ENCODE results near the gene PIAS4. TPM values are rescaled to one million over a fixed set of nuclear protein-coding genes. Genes with fewer than 3 reads are reported as not detected.

Gene PIAS4
- total and polyA plus RNA-seq, 10 of the 15 experiments (the other 5 are each of a cell fraction or from before 2014, with no cell fraction given), result 0.13 to 25.1 (median 11.3) TPM

- TF ChIP-seq NFIC (IDR thresholded peaks at IDR 0.05; ENCODE audit: low read depth, low read length) (no peak), HCFC1 (IDR thresholded peaks at IDR 0.05; ENCODE audit: low read length) (no peak), TARDBP (IDR thresholded peaks at IDR 0.05; ENCODE audit: borderline replicate concordance) (0 out of 2 replicates have a peak, but pooled peaks have one; percentile 12), MEF2B (IDR thresholded peaks at IDR 0.05; ENCODE audit: partially characterized antibody, poor library complexity, severe bottlenecking) (peak; percentile 73), RAD51 (IDR thresholded peaks at IDR 0.05) (no peak), PRDM15 (CRISPR knock-in tag; IDR thresholded peaks at IDR 0.05) (no peak), RUNX3 (IDR thresholded peaks at IDR 0.05; ENCODE audit: low read length) (no peak; the same call in 1 of the 2 replicates), POLR2AphosphoS2 (IDR thresholded peaks at IDR 0.05; ENCODE audit: low read depth, low read length) (no peak; the same call in 1 of the 2 replicates), EP300 (IDR thresholded peaks at IDR 0.05; ENCODE audit: borderline replicate concordance in 1 of 2, control insufficient read depth in 1 of 2, low read depth in 2 of 2, low read length in 2 of 2) (no peak), NBN (IDR thresholded peaks at IDR 0.05) (peak; percentile 64), SIX5 (IDR thresholded peaks at IDR 0.05; ENCODE audit: low read depth, low read length, severe bottlenecking) (no peak), ESRRA (IDR thresholded peaks at IDR 0.05; ENCODE audit: low read length) (no peak), NFYA (IDR thresholded peaks at IDR 0.05; ENCODE audit: borderline replicate concordance, low read depth, low read length) (no peak), ZNF207 (IDR thresholded peaks at IDR 0.05; ENCODE audit: borderline replicate concordance) (0 out of 2 replicates have a peak, but pooled peaks have one; percentile 12), WRNIP1 (IDR thresholded peaks at IDR 0.05; ENCODE audit: borderline replicate concordance, low read depth, low read length) (no peak), BHLHE40 (IDR thresholded peaks at IDR 0.05; ENCODE audit: borderline replicate concordance in 1 of 2, low read depth in 2 of 2, low read length in 1 of 2) (no peak; a peak in 1 of 4 replicates), TAF1 (IDR thresholded peaks at IDR 0.05; ENCODE audit: borderline replicate concordance, low read depth, low read length) (no peak), TCF7 (IDR thresholded peaks at IDR 0.05; ENCODE audit: borderline replicate concordance) (no peak), MLLT1 (IDR thresholded peaks at IDR 0.05) (peak; percentile 32; the same call in 1 of the 2 replicates), SPI1 (IDR thresholded peaks at IDR 0.05; ENCODE audit: borderline replicate concordance, insufficient read depth, low read depth, low read length) (no peak), MTA3 (IDR thresholded peaks at IDR 0.05; ENCODE audit: borderline replicate concordance, low read length) (no peak), KAT2A (conservative IDR thresholded peaks at IDR 0.05; ENCODE audit: control insufficient read depth, low read depth, low read length) (no peak), SMARCA5 (IDR thresholded peaks at IDR 0.05) (peak; percentile 99), ZNF274 (IDR thresholded peaks at IDR 0.05; ENCODE audit: insufficient read depth, insufficient read length) (no peak), JUND (IDR thresholded peaks at IDR 0.05; ENCODE audit: low read depth, low read length) (no peak), CBX5 (IDR thresholded peaks at IDR 0.05; ENCODE audit: low read depth) (no peak), MYB (IDR thresholded peaks at IDR 0.05; ENCODE audit: borderline replicate concordance, low read depth, low read length) (no peak)
Observed at GRCh38 chr19:4059891-4060620, 52.5 kb downstream of the PIAS4 start (continued).
